Hepatocyte (in vitro differentiated cells): ENCODE data around the gene DOK1.

Source experiments
- EZH2 ChIP-seq: fragments of 200-600 bp; sonication (generic); IDR thresholded peaks from 2 replicates; pipeline ENCODE4 v1.6.1; 2016; ENCODE audit warnings: antibody characterized with exemption, mild to moderate bottlenecking, borderline replicate concordance
- EZH2phosphoT487 ChIP-seq: fragments of 200-600 bp; sonication (generic); IDR thresholded peaks from one replicate; pipeline ENCODE4 v1.6.1; 2018; ENCODE audit warnings: antibody characterized with exemption, mild to moderate bottlenecking, low read depth, moderate library complexity; ENCODE audit not compliant: unreplicated experiment, severe bottlenecking
- TF ChIP-seq, protein P1 (sequence below): fragments of 200-600 bp; sonication (generic); IDR thresholded peaks from 2 replicates; pipeline ENCODE4 v1.5.1; 2016; ENCODE audit warnings: antibody characterized with exemption, mild to moderate bottlenecking; ENCODE audit not compliant: poor library complexity

DNA sequence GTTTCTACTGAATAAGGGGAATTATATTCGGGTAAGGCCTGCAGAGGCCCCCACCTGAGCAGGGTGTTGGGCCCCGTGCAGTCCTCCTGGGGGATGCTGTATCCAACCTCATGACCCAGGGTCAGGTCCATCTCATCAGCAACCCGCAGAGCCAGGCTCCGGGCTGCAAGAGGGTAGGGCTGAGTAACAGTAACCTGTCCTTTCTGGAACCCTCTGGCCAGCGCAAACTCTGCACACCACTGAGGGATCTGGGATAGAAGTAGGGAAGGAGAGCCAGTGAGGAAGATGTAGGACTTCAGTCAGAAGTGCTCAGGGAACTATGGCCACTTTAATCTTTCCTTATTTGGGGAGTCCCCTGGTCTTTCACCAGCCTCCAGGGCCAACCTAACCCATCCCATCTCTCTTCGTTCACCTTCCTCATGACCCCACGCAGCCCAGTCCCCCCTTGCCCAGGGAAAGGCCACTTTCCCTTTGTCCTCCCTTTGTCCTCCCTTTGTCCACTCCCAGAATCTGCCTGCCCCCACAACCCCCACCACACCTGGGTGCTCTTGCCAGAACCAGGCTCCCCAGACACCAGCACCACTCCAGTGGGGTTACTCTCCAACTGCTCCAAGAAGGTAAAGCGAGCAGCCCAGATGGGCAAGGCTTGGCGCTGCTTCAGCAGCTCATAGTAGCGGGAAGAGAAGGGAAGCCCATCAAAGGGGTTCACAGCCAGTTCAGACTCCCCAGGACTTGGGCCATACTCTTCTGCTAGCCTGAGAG lies 29.4 kb upstream of the DOK1 start:
- TF ChIP-seq, protein P1, sequence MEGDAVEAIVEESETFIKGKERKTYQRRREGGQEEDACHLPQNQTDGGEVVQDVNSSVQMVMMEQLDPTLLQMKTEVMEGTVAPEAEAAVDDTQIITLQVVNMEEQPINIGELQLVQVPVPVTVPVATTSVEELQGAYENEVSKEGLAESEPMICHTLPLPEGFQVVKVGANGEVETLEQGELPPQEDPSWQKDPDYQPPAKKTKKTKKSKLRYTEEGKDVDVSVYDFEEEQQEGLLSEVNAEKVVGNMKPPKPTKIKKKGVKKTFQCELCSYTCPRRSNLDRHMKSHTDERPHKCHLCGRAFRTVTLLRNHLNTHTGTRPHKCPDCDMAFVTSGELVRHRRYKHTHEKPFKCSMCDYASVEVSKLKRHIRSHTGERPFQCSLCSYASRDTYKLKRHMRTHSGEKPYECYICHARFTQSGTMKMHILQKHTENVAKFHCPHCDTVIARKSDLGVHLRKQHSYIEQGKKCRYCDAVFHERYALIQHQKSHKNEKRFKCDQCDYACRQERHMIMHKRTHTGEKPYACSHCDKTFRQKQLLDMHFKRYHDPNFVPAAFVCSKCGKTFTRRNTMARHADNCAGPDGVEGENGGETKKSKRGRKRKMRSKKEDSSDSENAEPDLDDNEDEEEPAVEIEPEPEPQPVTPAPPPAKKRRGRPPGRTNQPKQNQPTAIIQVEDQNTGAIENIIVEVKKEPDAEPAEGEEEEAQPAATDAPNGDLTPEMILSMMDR: no peak
- no peak for TF ChIP-seq EZH2phosphoT487
- no peak for TF ChIP-seq EZH2
